Kidney (tissue), 14 donors: ENCODE results near the gene SLC23A3. TPM values are rescaled to one million over a fixed set of nuclear protein-coding genes. Genes with fewer than 3 reads are reported as not detected.

Source experiments
- DNase-seq, 5 donors: peaks; one replicate each; pipeline ENCODE4 v3.0.0-alpha.2; 2013 to 2020
- FAIRE-seq: peaks from 2 replicates; lab custom pipeline; 2012; peaks lifted over from hg19 to GRCh38; lab: Jason Lieb, UNC
- H3K27ac ChIP-seq, 2 donors: one replicate each; pipeline ENCODE4 v1.7.0; 2013; ENCODE audit warnings: low read depth in 2 of 2, low read length in 2 of 2, inconsistent platforms in 1 of 2
- H3K27me3 ChIP-seq: one replicate; pipeline ENCODE4 v1.7.1; 2013; ENCODE audit warnings: low read length, inconsistent platforms; ENCODE audit not compliant: control insufficient read depth, insufficient read depth
- H3K36me3 ChIP-seq, 3 donors: one replicate each; pipeline versions ENCODE4 v1.7.0 to v1.7.1; 2013; ENCODE audit warnings: low read length in 3 of 3, control low read depth in 1 of 3, inconsistent platforms in 1 of 3; ENCODE audit not compliant: insufficient read depth in 3 of 3, control insufficient read depth in 2 of 3
- H3K4me1 ChIP-seq, 3 donors: one replicate each; pipeline versions ENCODE4 v1.7.0 to v1.7.1; 2013; ENCODE audit warnings: low read length in 3 of 3, inconsistent platforms in 1 of 3, low read depth in 1 of 3; ENCODE audit not compliant: control insufficient read depth in 2 of 3, insufficient read depth in 2 of 3
- H3K4me3 ChIP-seq, 3 donors: one replicate each; pipeline versions ENCODE4 v1.7.0 to v1.8.1; 2013; ENCODE audit warnings: low read length in 3 of 3, control low read depth in 1 of 3, inconsistent platforms in 1 of 3
- H3K9ac ChIP-seq, 3 donors: one replicate each; pipeline versions ENCODE4 v1.7.0 to v1.7.1; 2013; ENCODE audit warnings: low read length in 3 of 3, control low read depth in 1 of 3, inconsistent platforms in 1 of 3
- H3K9me3 ChIP-seq, 3 donors: one replicate each; pipeline versions ENCODE4 v1.7.0 to v1.7.1; 2013; ENCODE audit warnings: low read length in 3 of 3, control low read depth in 1 of 3, inconsistent platforms in 1 of 3; ENCODE audit not compliant: control insufficient read depth in 2 of 3, insufficient read depth in 1 of 3
- intact Hi-C: fragments of 100-400 bp; cut with DNase I; formaldehyde crosslinking; loops from one replicate; pipeline ENCODE4 v1.11.1; 2022
- polyA plus RNA-seq: library from polyadenylated mRNA; stranded (reverse); fragments of 350-450 nt; fragmentation: Illumina TruSeq; extraction: RNeasy Lipid Tissue Mini Kit (QIAGEN cat#74804); gene quantifications from one replicate; pipeline ENCODE4 v1.2.3, GENCODE V29; 2014; ENCODE audit warnings: low read depth, low replicate concordance; ENCODE audit not compliant: insufficient read depth
- total RNA-seq: library from RNA; stranded (reverse); fragmentation: NEBNext Ultra II Directional; extraction: Animal tissue kit (Norgen Biotek cat#: 25700); gene quantifications from one replicate; pipeline ENCODE4 v1.2.1, GENCODE V29; 2021
- TF ChIP-seq, protein P1 (sequence below): IDR thresholded peaks from 3 replicates; pipeline ENCODE4 v1.5.1; 2012; ENCODE audit warnings: mild to moderate bottlenecking, moderate library complexity, borderline replicate concordance; ENCODE audit not compliant: insufficient read depth; ENCODE audit errors: extremely low read depth
- donor health status: control.
- donor health status: control.
- donor health status: control.
- donor health status: control.
- donor health status: control.
- donor health status: DM: yes; HTN: yes; CAD: no.
- donor health status: Normal renal cell carcinoma (clear cell type).

The SLC23A3 gene
- total and polyA plus RNA-seq, 2 donors from 2014 or later, result 2.8 to 10.9 TPM

DNA sequence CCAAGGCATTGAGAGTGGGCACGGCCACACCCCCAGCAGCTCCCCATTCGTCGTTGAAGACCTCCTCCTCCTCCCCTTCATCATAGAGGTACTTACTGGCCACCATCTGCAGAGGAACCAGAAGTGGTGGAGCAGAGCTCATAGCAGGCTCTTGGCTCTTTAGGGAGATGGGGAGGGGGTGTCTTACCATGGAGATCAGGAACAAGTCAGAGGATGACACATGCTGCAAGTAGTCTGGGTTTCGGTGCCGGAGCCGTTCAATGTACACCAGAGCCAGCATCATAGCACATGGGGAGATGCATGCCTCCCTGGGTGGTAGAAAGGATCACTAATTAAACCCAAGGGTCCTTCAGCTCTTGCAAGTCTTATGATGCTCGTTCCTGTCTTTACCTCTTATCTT, 5.0 kb upstream of the SLC23A3 start:
- Histone ChIP-seq H3K36me3 (peaks cover 5 to 35% (median 18%) of the 10 kb centered on the region in 3 donors), H3K9ac (no peak overlapping the region), H3K27me3 (no peaks in the 10 kb centered on the region), H3K4me1 (peaks cover 5 to 49% (median 43%) of the 10 kb centered on the region in 3 donors), H3K4me3 (peak overlapping the region in 2 of 3 donors; percentile 18 to 35), H3K27ac (peak overlapping the region in 1 of 2 donors; percentile 2), H3K9me3 (no peaks in the 10 kb centered on the region)
- no peak for FAIRE-seq
- DNase-seq, result no peak
- intact Hi-C loops, result no loop called here
- TF ChIP-seq, protein P1, sequence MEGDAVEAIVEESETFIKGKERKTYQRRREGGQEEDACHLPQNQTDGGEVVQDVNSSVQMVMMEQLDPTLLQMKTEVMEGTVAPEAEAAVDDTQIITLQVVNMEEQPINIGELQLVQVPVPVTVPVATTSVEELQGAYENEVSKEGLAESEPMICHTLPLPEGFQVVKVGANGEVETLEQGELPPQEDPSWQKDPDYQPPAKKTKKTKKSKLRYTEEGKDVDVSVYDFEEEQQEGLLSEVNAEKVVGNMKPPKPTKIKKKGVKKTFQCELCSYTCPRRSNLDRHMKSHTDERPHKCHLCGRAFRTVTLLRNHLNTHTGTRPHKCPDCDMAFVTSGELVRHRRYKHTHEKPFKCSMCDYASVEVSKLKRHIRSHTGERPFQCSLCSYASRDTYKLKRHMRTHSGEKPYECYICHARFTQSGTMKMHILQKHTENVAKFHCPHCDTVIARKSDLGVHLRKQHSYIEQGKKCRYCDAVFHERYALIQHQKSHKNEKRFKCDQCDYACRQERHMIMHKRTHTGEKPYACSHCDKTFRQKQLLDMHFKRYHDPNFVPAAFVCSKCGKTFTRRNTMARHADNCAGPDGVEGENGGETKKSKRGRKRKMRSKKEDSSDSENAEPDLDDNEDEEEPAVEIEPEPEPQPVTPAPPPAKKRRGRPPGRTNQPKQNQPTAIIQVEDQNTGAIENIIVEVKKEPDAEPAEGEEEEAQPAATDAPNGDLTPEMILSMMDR, result no peak

DNA sequence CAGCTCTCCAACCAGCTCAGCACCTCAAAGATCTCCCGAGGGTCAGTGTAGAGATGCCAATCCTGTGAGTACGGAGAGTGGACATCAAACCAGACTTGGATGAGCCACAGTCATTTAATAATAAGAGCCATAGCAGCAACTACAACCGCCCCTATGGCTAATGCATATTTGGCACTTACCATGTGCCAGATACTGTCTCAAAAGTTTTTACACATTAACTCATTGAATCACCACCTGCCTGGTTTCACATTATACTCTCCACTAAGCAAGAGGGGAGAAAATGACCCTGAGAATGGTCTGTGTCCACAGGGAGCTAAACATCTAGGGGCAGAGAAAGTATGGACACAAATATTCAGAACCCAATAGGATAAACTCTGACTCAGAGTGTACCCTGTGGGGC, 4.3 kb upstream of the SLC23A3 start:
- Histone ChIP-seq H3K4me3 (peak overlapping the region in 1 of 3 donors; percentile 35), H3K27me3 (no peaks in the 10 kb centered on the region), H3K4me1 (peaks cover 5 to 46% (median 37%) of the 10 kb centered on the region in 3 donors), H3K9me3 (no peaks in the 10 kb centered on the region), H3K9ac (no peak overlapping the region), H3K27ac (no peak overlapping the region), H3K36me3 (peaks cover 5 to 30% (median 16%) of the 10 kb centered on the region in 3 donors)
- intact Hi-C loops, result no loop called here
- TF ChIP-seq, protein P1, result no peak
- DNase-seq (no peak), FAIRE-seq (no peak)

DNA sequence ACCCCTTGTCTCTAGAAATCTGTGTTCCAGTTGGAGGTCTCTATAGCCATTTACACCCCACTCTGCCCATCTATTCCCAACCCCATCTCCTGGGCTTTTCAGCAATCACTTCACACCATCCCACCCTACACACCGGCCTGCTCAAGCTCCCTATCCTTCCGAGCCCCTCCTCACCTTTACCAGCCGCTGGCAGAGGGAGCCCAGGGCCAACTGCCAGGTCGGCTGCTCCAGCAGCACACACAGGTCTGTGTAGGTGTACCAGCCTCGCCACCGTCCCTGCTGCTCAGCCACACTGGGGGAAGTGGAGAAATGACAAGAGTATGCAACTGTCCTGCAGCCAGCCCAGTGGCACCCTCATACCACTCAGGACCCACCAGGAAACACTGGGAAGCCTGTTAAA, 3.3 kb upstream of the SLC23A3 start:
- Histone ChIP-seq H3K9ac (no peak overlapping the region), H3K27me3 (no peaks in the 10 kb centered on the region), H3K4me3 (no peak overlapping the region), H3K4me1 (peaks cover 5 to 41% (median 32%) of the 10 kb centered on the region in 3 donors), H3K36me3 (peaks cover 5 to 30% (median 16%) of the 10 kb centered on the region in 3 donors), H3K27ac (peak overlapping the region in 1 of 2 donors; percentile 2), H3K9me3 (no peaks in the 10 kb centered on the region)
- DNase-seq, result no peak
- TF ChIP-seq, protein P1, result no peak
- intact Hi-C loops, result no loop called here
- no peak for FAIRE-seq
